DOHH2 (cell line): ENCODE data around the gene FKBP6.

Source experiments
- EZH2phosphoT487 ChIP-seq: fragments of 200-600 bp; sonication (generic); IDR thresholded peaks from 2 replicates; pipeline ENCODE4 v1.6.1; 2017; ENCODE audit warnings: borderline replicate concordance, mild to moderate bottlenecking, antibody characterized with exemption, low read length, moderate library complexity, mixed read lengths
- TF ChIP-seq, protein P1 (sequence below): fragments of 200-600 bp; sonication (generic); IDR thresholded peaks from one replicate; pipeline ENCODE4 v1.5.1; 2014; ENCODE audit warnings: antibody characterized with exemption, mild to moderate bottlenecking, low read depth, low read length; ENCODE audit not compliant: poor library complexity, severe bottlenecking

- TF ChIP-seq, protein P1, sequence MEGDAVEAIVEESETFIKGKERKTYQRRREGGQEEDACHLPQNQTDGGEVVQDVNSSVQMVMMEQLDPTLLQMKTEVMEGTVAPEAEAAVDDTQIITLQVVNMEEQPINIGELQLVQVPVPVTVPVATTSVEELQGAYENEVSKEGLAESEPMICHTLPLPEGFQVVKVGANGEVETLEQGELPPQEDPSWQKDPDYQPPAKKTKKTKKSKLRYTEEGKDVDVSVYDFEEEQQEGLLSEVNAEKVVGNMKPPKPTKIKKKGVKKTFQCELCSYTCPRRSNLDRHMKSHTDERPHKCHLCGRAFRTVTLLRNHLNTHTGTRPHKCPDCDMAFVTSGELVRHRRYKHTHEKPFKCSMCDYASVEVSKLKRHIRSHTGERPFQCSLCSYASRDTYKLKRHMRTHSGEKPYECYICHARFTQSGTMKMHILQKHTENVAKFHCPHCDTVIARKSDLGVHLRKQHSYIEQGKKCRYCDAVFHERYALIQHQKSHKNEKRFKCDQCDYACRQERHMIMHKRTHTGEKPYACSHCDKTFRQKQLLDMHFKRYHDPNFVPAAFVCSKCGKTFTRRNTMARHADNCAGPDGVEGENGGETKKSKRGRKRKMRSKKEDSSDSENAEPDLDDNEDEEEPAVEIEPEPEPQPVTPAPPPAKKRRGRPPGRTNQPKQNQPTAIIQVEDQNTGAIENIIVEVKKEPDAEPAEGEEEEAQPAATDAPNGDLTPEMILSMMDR, result no peak
- TF ChIP-seq EZH2phosphoT487, result no peak
Observed at GRCh38 chr7:73369622-73370021, 41.7 kb downstream of the FKBP6 start.
